IPS-20b (cell line): ENCODE data around the gene ENTPD1.

Source experiments
- H3K27ac ChIP-seq: one replicate; pipeline ENCODE4 v1.5.1; 2013; ENCODE audit warnings: low read length
- H3K27me3 ChIP-seq: 2 replicates; pipeline ENCODE4 v1.6.1; 2013; ENCODE audit warnings: mild to moderate bottlenecking, low read length, inconsistent platforms; ENCODE audit not compliant: insufficient read depth
- H3K36me3 ChIP-seq: 2 replicates; pipeline ENCODE4 v1.6.1; 2013; ENCODE audit warnings: low read depth, mild to moderate bottlenecking, inconsistent platforms, low read length, moderate library complexity; ENCODE audit not compliant: insufficient read depth
- H3K4me1 ChIP-seq: 2 replicates; pipeline ENCODE4 v1.6.1; 2013; ENCODE audit warnings: mild to moderate bottlenecking, control low read depth, inconsistent platforms, low read length, moderate library complexity; ENCODE audit not compliant: insufficient read depth
- H3K4me3 ChIP-seq: 2 replicates; pipeline ENCODE4 v1.5.1; 2013; ENCODE audit warnings: mild to moderate bottlenecking, low read length, inconsistent platforms
- H3K9ac ChIP-seq: 2 replicates; pipeline ENCODE4 v1.6.1; 2013; ENCODE audit warnings: low read depth, mild to moderate bottlenecking, inconsistent platforms, low read length, moderate library complexity
- H3K9me3 ChIP-seq: 2 replicates; pipeline ENCODE4 v1.6.1; 2013; ENCODE audit warnings: mild to moderate bottlenecking, low read depth, low read length, inconsistent platforms; ENCODE audit not compliant: insufficient read depth

The ENTPD1 gene

DNA sequence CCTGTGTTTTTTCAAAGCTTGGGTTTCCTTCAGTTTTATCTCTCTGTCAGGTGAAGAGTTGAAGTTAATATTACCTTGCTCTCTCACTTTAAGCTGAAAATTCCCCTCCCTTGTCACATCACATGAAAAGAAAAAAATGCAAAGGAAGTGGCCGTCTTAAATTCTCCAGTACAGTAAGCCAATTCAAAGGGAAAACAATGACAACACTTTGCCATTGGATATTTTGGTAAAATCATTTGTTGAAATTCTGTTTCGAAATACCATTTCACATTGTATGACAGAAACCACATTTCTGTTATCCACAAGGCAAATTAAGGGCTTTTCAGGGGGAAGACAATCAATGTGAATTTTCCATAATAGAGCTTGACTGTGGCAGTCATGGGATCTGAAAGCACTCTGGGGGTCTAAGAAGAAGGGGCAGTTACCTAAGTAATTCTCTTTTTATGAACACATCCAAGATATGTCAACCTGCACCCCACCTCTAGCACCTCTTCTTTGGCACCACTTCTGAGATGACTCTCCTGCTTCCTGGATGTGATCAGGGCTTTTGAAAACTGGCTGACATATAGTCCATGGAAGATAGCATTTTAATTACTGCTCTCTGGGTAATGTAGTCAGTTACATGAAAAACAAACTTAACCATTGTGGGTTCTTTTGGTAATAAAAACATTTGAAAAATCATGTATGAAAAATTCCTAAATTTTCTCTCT, 63.8 kb downstream of the ENTPD1 start:
- Histone ChIP-seq H3K27ac (no peak overlapping the region), H3K9me3 (no peaks in the 10 kb centered on the region), H3K36me3 (no peaks in the 10 kb centered on the region), H3K27me3 (no peaks in the 10 kb centered on the region), H3K9ac (no peak overlapping the region), H3K4me3 (no peak overlapping the region), H3K4me1 (no peaks in the 10 kb centered on the region)

DNA sequence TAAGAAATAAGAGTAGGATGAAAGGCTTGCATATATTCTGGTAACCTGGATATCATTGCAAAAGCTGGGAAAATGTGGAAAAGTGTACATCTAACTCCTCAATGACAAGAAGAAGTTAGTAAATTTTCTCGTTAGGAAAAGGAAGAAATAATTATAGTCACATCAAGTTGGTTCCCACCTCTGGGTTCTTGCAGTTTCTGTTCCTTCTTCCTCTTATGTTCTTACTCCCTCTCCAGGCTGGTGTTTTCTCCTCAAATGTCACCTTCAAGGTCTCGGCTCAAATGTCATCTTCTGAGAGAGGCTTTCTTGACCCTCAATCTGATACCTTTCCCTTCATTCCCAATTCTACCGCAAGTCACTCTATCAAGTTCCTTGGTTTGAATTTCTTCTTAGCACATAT, 64.4 kb downstream of the ENTPD1 start:
- no peaks in the 10 kb centered on the region for H3K36me3 ChIP-seq
- H3K4me1 ChIP-seq: no peaks in the 10 kb centered on the region
- no peaks in the 10 kb centered on the region for H3K27me3 ChIP-seq
- H3K27ac ChIP-seq: no peak overlapping the region
- H3K4me3 ChIP-seq: no peak overlapping the region
- H3K9ac ChIP-seq: no peak overlapping the region
- H3K9me3 ChIP-seq: no peaks in the 10 kb centered on the region

DNA sequence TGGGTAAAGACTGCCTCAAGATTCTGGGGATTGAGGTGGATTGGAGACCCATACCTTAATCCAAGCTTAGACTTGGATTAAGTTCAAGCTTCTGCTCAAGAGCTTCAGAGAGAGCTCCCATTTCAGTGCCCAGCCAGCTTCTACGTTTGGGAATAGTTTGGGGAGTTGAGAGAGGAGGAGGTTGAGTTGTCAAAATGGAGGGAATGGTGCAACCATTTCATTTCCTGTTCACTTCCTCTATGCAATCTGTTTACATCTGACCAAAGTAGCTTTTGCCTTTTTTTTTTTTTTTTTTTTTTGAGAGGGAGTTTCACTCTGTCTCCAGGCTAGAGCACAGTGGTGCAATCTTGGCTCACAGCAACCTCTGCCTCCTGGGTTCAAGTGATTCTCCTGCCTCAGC, 65.8 kb downstream of the ENTPD1 start:
- no peak overlapping the region for H3K4me3 ChIP-seq
- no peaks in the 10 kb centered on the region for H3K36me3 ChIP-seq
- no peaks in the 10 kb centered on the region for H3K4me1 ChIP-seq
- H3K9ac ChIP-seq: no peak overlapping the region
- no peak overlapping the region for H3K27ac ChIP-seq
- no peaks in the 10 kb centered on the region for H3K27me3 ChIP-seq
- no peaks in the 10 kb centered on the region for H3K9me3 ChIP-seq

DNA sequence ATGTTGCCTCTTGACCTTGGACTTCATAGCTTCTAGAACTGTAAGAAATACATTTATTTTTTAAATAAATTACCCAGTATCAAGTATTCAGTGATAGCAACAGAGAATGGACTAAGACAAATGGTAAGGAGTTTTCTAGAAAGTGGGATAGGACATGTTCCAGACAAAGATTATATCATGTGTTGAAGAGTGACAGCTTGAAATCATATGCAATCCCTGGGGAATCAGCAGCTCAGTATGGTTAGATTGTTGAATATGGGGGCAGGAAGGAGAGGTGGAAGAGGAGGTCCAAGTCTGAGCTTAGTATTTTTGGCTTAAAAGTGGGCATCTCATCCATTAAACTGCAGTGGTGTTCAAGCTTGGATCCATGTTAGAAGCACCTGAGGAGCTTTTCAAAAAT, 74.1 kb downstream of the ENTPD1 start:
- Histone ChIP-seq H3K4me1 (no peaks in the 10 kb centered on the region), H3K9ac (no peak overlapping the region), H3K27ac (no peak overlapping the region), H3K27me3 (no peaks in the 10 kb centered on the region), H3K9me3 (no peaks in the 10 kb centered on the region), H3K36me3 (no peaks in the 10 kb centered on the region), H3K4me3 (no peak overlapping the region)

DNA sequence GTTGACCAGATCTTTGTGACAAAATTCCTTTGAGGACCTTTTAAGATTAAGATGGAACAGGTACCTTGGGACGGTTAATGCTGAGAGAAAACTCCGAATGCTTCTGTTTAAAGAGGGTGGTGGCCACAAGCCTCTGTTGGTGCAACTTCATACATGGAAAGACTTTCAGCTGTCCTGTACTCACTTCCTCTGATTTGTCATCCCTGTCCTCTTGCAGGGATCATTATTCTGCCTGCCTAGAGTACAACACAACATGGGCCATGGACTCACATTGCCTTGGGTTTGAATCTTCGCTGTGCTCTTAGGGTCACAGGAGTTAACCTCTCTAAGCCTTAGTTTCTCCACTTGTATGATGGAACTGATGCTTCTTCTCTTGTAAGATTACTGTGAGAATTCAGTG, 75.1 kb downstream of the ENTPD1 start:
- no peak overlapping the region for H3K9ac ChIP-seq
- no peaks in the 10 kb centered on the region for H3K4me1 ChIP-seq
- no peak overlapping the region for H3K4me3 ChIP-seq
- no peaks in the 10 kb centered on the region for H3K27me3 ChIP-seq
- no peaks in the 10 kb centered on the region for H3K9me3 ChIP-seq
- no peaks in the 10 kb centered on the region for H3K36me3 ChIP-seq
- H3K27ac ChIP-seq: no peak overlapping the region

DNA sequence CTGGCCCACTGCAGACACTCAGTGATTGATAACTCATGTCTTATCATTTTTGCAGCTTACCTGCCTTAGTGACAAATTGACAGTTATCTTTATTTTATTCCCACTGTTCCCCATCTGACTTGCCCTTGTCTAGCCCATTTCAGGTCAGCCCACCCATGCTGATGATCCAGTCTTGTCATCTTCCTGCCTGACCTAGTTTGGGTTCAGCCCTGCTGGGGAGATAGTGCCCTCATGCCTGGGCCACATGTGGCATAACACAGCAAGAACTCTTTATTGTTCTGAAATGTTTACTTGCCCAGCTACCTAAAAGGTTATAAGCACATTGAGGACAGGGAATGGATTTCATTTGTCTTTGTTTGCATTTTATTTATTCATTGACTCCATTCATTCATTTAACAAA, 75.6 kb downstream of the ENTPD1 start:
- H3K36me3 ChIP-seq: no peaks in the 10 kb centered on the region
- no peaks in the 10 kb centered on the region for H3K9me3 ChIP-seq
- H3K4me3 ChIP-seq: no peak overlapping the region
- no peak overlapping the region for H3K27ac ChIP-seq
- no peak overlapping the region for H3K9ac ChIP-seq
- no peaks in the 10 kb centered on the region for H3K4me1 ChIP-seq
- no peaks in the 10 kb centered on the region for H3K27me3 ChIP-seq

DNA sequence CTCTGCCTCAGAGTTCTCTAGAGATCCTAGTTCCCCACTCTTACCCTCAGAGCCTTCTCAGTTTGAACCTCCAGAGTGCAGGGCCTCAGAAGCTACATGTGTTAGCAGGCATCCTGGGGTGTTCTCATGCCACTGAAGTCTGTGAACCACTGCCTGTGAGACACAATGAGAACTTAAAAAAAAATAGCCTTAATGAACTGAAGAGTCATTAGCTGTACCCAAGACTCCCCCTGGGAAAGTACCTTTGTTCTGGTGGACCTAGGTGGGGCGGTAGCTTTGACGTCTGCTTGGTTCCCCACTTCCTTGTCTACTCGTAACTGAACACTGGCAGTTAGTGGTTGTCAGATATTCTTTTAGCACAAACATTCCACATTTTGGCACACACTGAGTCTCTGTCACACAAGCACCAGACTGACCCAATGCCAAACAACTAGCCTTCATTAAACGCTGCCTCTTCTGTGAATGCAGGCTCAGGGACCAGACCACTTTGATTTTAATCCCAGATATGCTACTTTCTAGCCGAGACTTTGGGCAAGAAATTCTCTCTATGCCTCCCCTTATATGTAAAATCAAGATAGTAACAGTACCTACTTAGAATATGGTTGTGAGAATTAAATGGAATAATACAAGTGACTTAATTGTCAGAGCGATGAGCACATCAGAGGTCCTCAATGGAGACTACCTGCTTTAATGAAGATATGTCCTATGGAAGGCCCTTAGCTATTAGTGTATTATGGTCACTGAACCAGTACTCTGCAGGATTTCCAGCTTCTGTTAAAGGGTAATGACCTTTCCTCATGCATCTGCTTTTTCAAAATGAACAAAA, 76.5 kb downstream of the ENTPD1 start:
- no peak overlapping the region for H3K27ac ChIP-seq
- peaks cover 2% of the 10 kb centered on the region; the same call in 1 of the 2 replicates for H3K4me1 ChIP-seq

DNA sequence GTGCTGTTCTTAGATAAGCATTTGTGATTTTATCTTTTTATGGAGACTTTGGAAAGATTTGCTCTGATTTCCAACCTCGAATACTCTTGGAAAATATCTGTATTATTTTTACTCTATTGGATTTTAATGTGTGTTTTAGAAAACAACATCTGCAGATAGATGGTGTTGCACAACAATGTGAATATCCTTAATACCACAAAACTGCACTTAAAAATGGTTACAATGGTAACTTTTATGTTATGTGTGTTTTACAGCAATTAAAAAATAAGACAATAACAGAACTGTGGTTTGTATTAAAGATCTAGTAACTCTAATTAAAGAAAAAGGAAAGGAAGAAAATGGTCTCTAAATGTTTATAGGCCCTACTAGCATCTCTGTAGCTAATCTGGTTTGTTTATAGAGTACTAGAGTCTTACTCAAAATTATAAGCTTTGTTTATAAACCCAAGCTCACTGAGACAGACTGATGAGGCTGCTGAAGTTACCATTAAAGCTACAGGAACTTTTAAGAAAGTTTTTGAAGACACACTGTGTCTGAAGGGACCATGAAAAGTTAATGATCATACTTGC, 77.2 kb downstream of the ENTPD1 start:
- no peaks in the 10 kb centered on the region for H3K9me3 ChIP-seq

More for the DNA sequence above, 76.5 kb downstream of the ENTPD1 start:
- Histone ChIP-seq H3K9ac (no peak overlapping the region), H3K36me3 (no peaks in the 10 kb centered on the region), H3K4me3 (no peak overlapping the region), H3K9me3 (no peaks in the 10 kb centered on the region), H3K27me3 (no peaks in the 10 kb centered on the region)

DNA sequence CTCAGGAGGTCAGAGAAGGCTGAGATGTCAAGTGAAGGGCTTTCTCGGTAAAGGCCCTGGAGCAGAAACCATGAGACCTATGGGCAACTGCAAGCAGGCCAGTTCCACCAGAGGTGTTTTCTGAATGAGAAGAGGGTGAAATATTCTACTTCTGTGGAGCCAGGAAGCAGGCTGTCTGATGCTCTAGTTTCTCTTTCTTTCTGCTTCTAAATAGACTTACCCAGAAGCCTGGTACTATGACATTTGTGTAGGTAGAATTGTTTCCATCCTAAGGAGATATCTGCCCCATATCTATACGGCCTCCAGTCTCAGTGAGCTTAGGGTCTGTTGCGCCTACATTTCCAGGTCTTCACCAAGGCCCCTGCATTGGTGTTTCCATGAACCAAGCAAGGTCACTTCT, 78.4 kb downstream of the ENTPD1 start:
- H3K36me3 ChIP-seq: no peaks in the 10 kb centered on the region
- H3K27ac ChIP-seq: no peak overlapping the region
- H3K27me3 ChIP-seq: no peaks in the 10 kb centered on the region; the same call in 1 of the 2 replicates
- H3K9me3 ChIP-seq: no peaks in the 10 kb centered on the region
- H3K4me1 ChIP-seq: peaks cover 2% of the 10 kb centered on the region; the same call in 1 of the 2 replicates
- no peak overlapping the region for H3K9ac ChIP-seq
- no peak overlapping the region for H3K4me3 ChIP-seq

More for the DNA sequence above, 77.2 kb downstream of the ENTPD1 start:
- H3K27me3 ChIP-seq: no peaks in the 10 kb centered on the region
- H3K9ac ChIP-seq: no peak overlapping the region
- no peak overlapping the region for H3K27ac ChIP-seq
- H3K4me3 ChIP-seq: no peak overlapping the region
- H3K36me3 ChIP-seq: no peaks in the 10 kb centered on the region
- H3K4me1 ChIP-seq: peaks cover 2% of the 10 kb centered on the region; the same call in 1 of the 2 replicates

DNA sequence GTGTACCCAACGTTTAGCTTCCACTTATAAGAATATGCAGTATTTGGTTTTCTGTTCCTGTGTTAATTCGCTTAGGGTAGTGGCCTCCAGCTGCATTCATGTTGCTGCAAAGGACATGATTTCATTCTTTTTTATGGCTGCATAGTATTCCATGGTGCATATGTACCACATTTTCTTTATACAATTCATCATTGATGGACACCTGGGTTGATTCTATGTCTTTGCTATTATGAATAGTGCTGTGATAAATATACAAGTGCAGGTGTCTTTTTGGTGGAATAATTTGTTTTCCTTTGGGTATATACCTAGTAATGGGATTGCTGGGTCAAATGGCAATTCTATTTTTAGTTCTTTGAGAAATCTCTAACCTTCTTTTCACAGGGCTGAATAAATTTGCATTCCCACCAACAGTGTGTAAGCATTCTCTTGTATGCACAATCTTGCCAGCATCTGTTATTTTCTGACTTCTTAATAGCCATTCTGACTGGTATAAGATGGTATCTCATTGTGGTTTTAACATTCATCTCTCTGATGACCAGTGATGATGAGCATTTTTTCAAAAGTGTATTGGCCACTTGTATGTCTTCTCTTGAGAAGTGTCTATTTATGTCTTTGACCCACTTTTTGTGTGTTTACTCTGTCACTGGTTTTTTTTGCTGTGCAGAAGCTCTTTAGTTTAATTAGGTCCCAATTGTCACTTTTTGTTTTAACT, 79.3 kb downstream of the ENTPD1 start:
- no peaks in the 10 kb centered on the region for H3K36me3 ChIP-seq
- no peak overlapping the region for H3K9ac ChIP-seq
- H3K4me1 ChIP-seq: peaks cover 2% of the 10 kb centered on the region; the same call in 1 of the 2 replicates
- no peaks in the 10 kb centered on the region; the same call in 1 of the 2 replicates for H3K27me3 ChIP-seq
- no peaks in the 10 kb centered on the region for H3K9me3 ChIP-seq
- H3K27ac ChIP-seq: no peak overlapping the region
- no peak overlapping the region for H3K4me3 ChIP-seq

DNA sequence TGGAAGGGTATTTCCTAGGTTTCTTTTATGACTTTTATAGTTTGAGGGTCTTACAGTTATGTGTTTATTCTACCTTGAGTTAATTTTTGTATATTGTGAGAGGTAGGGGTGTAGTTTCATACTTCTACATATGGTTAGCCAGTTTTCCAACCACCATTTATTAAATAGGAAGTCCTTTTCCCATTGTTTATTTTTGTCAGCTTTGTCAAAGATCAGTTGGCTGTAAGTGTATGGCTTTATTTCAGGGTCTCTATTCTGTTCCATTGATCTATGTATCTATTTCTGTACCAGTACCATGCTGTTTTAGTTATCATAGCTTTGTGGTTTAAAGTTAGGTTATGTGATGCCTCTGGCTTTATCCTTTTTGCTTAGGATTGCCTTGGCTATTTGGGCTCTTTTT, 79.9 kb downstream of the ENTPD1 start:
- Histone ChIP-seq H3K9ac (no peak overlapping the region), H3K9me3 (no peaks in the 10 kb centered on the region), H3K4me3 (no peak overlapping the region), H3K27me3 (no peaks in the 10 kb centered on the region; the same call in 1 of the 2 replicates), H3K36me3 (no peaks in the 10 kb centered on the region), H3K27ac (no peak overlapping the region), H3K4me1 (peaks cover 2% of the 10 kb centered on the region; the same call in 1 of the 2 replicates)
